Spleen (tissue), 11 donors: ENCODE data around the gene WT1. TPM values are rescaled to one million over a fixed set of nuclear protein-coding genes. Genes with fewer than 3 reads are reported as not detected.

Source experiments
- DNase-seq: peaks from one replicate; pipeline ENCODE4 v3.0.0-alpha.2; 2020
- H3K27ac ChIP-seq, 8 donors: fragments of 200-600 bp; sonication (generic) in 7 of 8; 1 replicate in 4 of 8; 2 replicates in 4 of 8; pipeline versions ENCODE4 v1.5.0 to v1.8.0; 2016 to 2021; ENCODE audit warnings: inconsistent platforms in 4 of 8, mild to moderate bottlenecking in 4 of 8, moderate library complexity in 1 of 8
- H3K27me3 ChIP-seq, 7 donors: fragments of 200-600 bp; sonication (generic) in 6 of 7; replicated peaks in 1 of 7; 1 replicate in 4 of 7; 2 replicates in 3 of 7; pipeline versions ENCODE4 v1.5.0 to v1.8.0; 2016 to 2021; ENCODE audit warnings: inconsistent platforms in 3 of 7, mild to moderate bottlenecking in 1 of 7
- H3K36me3 ChIP-seq, 6 donors: fragments of 200-600 bp; sonication (generic) in 5 of 6; 1 replicate in 4 of 6; 2 replicates in 2 of 6; pipeline versions ENCODE4 v1.5.0 to v1.8.0; 2016 to 2021; ENCODE audit warnings: inconsistent platforms in 2 of 6
- H3K4me1 ChIP-seq, 6 donors: fragments of 200-600 bp; sonication (generic) in 5 of 6; 1 replicate in 3 of 6; 2 replicates in 3 of 6; pipeline versions ENCODE4 v1.5.0 to v1.8.0; 2016 to 2021; ENCODE audit warnings: inconsistent platforms in 3 of 6
- H3K4me3 ChIP-seq, 8 donors: fragments of 200-600 bp; sonication (generic) in 7 of 8; 1 replicate in 4 of 8; 2 replicates in 4 of 8; pipeline versions ENCODE4 v1.5.0 to v1.8.0; 2016 to 2021; ENCODE audit warnings: inconsistent platforms in 4 of 8, mild to moderate bottlenecking in 4 of 8, moderate library complexity in 2 of 8
- H3K9me3 ChIP-seq, 8 donors: fragments of 200-600 bp; sonication (generic) in 7 of 8; 1 replicate in 4 of 8; 2 replicates in 4 of 8; pipeline versions ENCODE4 v1.5.0 to v1.8.0; 2016 to 2021; ENCODE audit warnings: inconsistent platforms in 4 of 8
- CTCF ChIP-seq, 11 experiments: fragments of 200-600 bp in 7 of 11; fragments of 450-650 bp in 4 of 11; sonication (generic) in 4 of 11; IDR thresholded peaks in 8 of 11; conservative IDR thresholded peaks in 3 of 11; 1 replicate in 7 of 11; 2 replicates in 4 of 11; pipeline versions ENCODE4 v1.4.0 to v1.8.0; 2016 to 2021; ENCODE audit warnings: antibody characterized with exemption in 11 of 11, inconsistent platforms in 4 of 11, mild to moderate bottlenecking in 1 of 11
- POLR2A ChIP-seq, 3 donors: fragments of 450-650 bp; IDR thresholded peaks; one replicate each; pipeline ENCODE4 v1.5.1; 2017; ENCODE audit warnings: antibody characterized with exemption in 3 of 3, mild to moderate bottlenecking in 1 of 3
- POLR2AphosphoS5 ChIP-seq, 3 donors: sonication (generic); formaldehyde crosslinking; IDR thresholded peaks; one replicate each; pipeline ENCODE4 v1.5.1; 2017; ENCODE audit warnings: antibody characterized with exemption in 3 of 3
- WGBS, 5 donors: extraction: QIAGEN DNeasy Blood & Tissue Kit in 3 of 5; methylation state at CpG; one replicate each; pipeline versions ENCODE4 v1.1.5 to v1.1.7; 2013 to 2018; 5-methylcytosine and 5-hydroxymethylcytosine counted together
- intact Hi-C: fragments of 100-400 bp; cut with DNase I; formaldehyde crosslinking; loops from one replicate; pipeline ENCODE4 v1.15.0; 2023; ENCODE audit warnings: low total_unique reads
- polyA plus RNA-seq, 3 donors: library from polyadenylated mRNA; stranded (reverse); fragments of 200-250 nt; gene quantifications; one replicate each; pipeline ENCODE4 v1.2.1, GENCODE V29; 2013
- small RNA-seq, 4 donors: library from RNA; depleted of rRNA; stranded (forward); fragments of <200 nt; gene quantifications; one replicate each; pipeline ENCODE3, GENCODE V24; 2016
- total RNA-seq, 7 donors: library from RNA; depleted of rRNA in 3 of 7; stranded (reverse); fragments of >200 nt in 3 of 7; fragmentation: NEBNext Ultra II Directional in 4 of 7; extraction: Animal tissue kit (Norgen Biotek cat#: 25700) in 4 of 7; gene quantifications; one replicate each; pipeline versions ENCODE4 v1.1.0 to v1.2.1, GENCODE V29; 2016 to 2021
- donor health status: healthy with polysubstance abuse.
- donor health status: DM: no; HTN: no; CAD: no; lungs with moderate emphysema.
- donor health status: DM: no; HTN: no; CAD: no.
- donor health status: Bipolar disorder and iron deficiency.
- donor health status: healthy.
- donor health status: DM: no; HTN: no; CAD: no.
- donor health status: DM: yes; HTN: yes; CAD: no.

Gene WT1
- total and polyA plus RNA-seq, 10 donors, result 1.6 to 53.0 (median 26.8) TPM

- Histone ChIP-seq H3K4me3 (no peak overlapping the region), H3K27me3 (peaks cover 0 to 12% (median 0%) of the 10 kb centered on the region in 7 donors), H3K4me1 (no peaks in the 10 kb centered on the region), H3K9me3 (no peaks in the 10 kb centered on the region), H3K27ac (no peak overlapping the region), H3K36me3 (no peaks in the 10 kb centered on the region)
- WGBS, 5 donors, result 79 to 83% (median 79%) methylated on average over 10 of the region's 10 CpGs
- no peak for DNase-seq
- intact Hi-C loops, result no loop called here
- no peak for TF ChIP-seq CTCF (IDR thresholded peaks at IDR 0.05 in 8 of 11, conservative IDR thresholded peaks at IDR 0.05 in 3 of 11)
Measured at GRCh38 chr11:32341620-32342613, 93.4 kb downstream of the WT1 start.

DNA sequence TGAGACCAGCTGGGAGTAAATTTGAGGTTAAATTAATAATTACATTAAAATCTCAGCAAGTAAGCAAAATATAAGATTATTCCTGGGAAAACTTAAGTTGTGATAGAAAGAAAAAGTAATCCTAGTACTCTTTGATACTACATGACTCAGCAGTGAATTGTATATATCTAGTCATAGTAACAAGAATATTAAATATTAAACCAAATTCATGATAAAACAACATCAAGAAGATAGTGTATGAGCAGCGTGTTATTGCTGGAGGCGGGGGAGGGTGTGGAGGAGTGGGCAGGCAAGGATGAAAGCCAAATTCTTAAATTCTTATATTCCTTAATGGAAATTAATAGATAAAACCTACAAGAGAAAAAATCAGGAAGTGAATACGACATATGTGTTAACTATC lies 95.2 kb downstream of the WT1 start:
- Histone ChIP-seq H3K27me3 (peaks cover 0 to 24% (median 0%) of the 10 kb centered on the region in 7 donors), H3K4me3 (no peak overlapping the region), H3K36me3 (no peaks in the 10 kb centered on the region), H3K4me1 (no peaks in the 10 kb centered on the region), H3K9me3 (no peaks in the 10 kb centered on the region), H3K27ac (no peak overlapping the region)
- TF ChIP-seq POLR2A (IDR thresholded peaks at IDR 0.05) (no peak), POLR2AphosphoS5 (IDR thresholded peaks at IDR 0.05) (no peak), CTCF (IDR thresholded peaks at IDR 0.05 in 8 of 11, conservative IDR thresholded peaks at IDR 0.05 in 3 of 11) (no peak)
- DNase-seq, result no peak
- WGBS, 5 donors, result 61 to 76% (median 70%) methylated on average over 3 of the region's 3 CpGs
- intact Hi-C loops, result no loop called here

Small RNAs within 50 kb of the gene (small RNA-seq; reads per million reads assigned to genes)
- gene RF02204 (0 reads per million in 4 donors), gene RF02205 (0 reads per million in 4 donors)

Other genes with a start within 250 kb of the WT1 start
- gene EIF3M, start 148.3 kb upstream of the WT1 start, total RNA-seq, result 100 to 1,000 TPM; 171 to 468 (median 214) TPM
- 100 to 1,000 TPM; 223 to 324 (median 284) TPM for gene EIF3M, start 148.3 kb upstream of the WT1 start, polyA plus RNA-seq